ENCODE measurements around the gene ZNF496. TPM values are rescaled to one million over a fixed set of nuclear protein-coding genes. Genes with fewer than 3 reads are reported as not detected.
"Not testable (repeated sequence)": the region's sequence is repeated elsewhere in the genome, so short reads cannot be mapped to it uniquely, and the experiment has no call there.

ZNF496 gene
- total RNA-seq, 1 experiment from 2014 or later: 42.5 TPM

- DNase-seq (ENCODE audit: low spot score): no peak
- in situ Hi-C loops (cut with HindIII; ENCODE audit: low sequenced_read_pairs): no loop called here
These were observed 61.7 kb downstream of the ZNF496 start for GRCh38 chr1:247270003-247270402.

- in situ Hi-C loops (cut with HindIII; ENCODE audit: low sequenced_read_pairs): no loop called here
- no peak for DNase-seq (ENCODE audit: low spot score)
These were observed 62.5 kb downstream of the ZNF496 start for GRCh38 chr1:247269133-247269532.

- in situ Hi-C loops (cut with HindIII; ENCODE audit: low sequenced_read_pairs): no loop called here
These were observed 63.1 kb downstream of the ZNF496 start for GRCh38 chr1:247268390-247269045.

GRCh38 chr1:247266053-247266452 lies 65.6 kb downstream of the ZNF496 start:
- in situ Hi-C loops (cut with HindIII; ENCODE audit: low sequenced_read_pairs): no loop called here
- DNase-seq (ENCODE audit: low spot score): no peak

More at GRCh38 chr1:247268390-247269045, 63.1 kb downstream of the ZNF496 start:
- DNase-seq (ENCODE audit: low spot score): no peak

DNA sequence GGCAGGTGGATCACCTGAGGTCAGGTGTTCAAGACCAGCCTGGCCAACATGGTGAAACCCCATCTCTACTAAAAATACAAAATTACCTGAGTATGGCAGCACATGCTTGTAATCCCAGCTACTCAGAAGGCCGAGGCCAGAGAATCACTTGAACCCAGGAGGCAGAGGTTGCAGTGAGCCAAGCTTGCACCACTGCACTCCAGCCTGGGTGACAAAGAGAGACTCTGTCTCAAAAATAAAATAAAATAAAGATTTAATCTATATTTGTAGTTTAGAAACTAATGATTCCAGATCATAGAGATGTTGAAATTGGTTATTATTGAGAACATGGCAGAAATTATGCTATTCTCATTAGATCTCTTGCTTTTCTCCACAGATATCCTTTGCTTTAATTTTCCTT lies 75.9 kb downstream of the ZNF496 start, which contains the start of gene VN1R5:
Gene VN1R5 (plus strand): TSS at position 301 of the 400 bp plus-strand sequence.
- in situ Hi-C loops (cut with HindIII; ENCODE audit: low sequenced_read_pairs); DNase-seq (ENCODE audit: low spot score): not testable (repeated sequence)

- no peak for DNase-seq (ENCODE audit: low spot score)
- in situ Hi-C loops (cut with HindIII; ENCODE audit: low sequenced_read_pairs): no loop called here
These were observed 84.1 kb downstream of the ZNF496 start for GRCh38 chr1:247247568-247247967.

Other genes starting within 250 kb of the ZNF496 start
- gene ZNF669, start 227.5 kb downstream of the ZNF496 start, total RNA-seq (2014; rRNA removed; shearing (Covaris generic)): 7.5 and 14.3 TPM in 2 replicates
- 94.0 and 100 TPM in 2 replicates for gene ZNF124, start 159.8 kb downstream of the ZNF496 start, total RNA-seq (2014; rRNA removed; shearing (Covaris generic))
- not detected in 2 replicates for gene VN1R5, start 75.8 kb downstream of the ZNF496 start, total RNA-seq (2014; rRNA removed; shearing (Covaris generic))
- not detected in 2 replicates for gene NLRP3, start 84.3 kb upstream of the ZNF496 start, total RNA-seq (2014; rRNA removed; shearing (Covaris generic))
- not detected in 2 replicates for gene OR2B11, start 126.2 kb upstream of the ZNF496 start, total RNA-seq (2014; rRNA removed; shearing (Covaris generic))
- not detected in 2 replicates for gene OR2C3, start 204.6 kb upstream of the ZNF496 start, total RNA-seq (2014; rRNA removed; shearing (Covaris generic))
- not detected in 2 replicates for gene GCSAML, start 217.3 kb upstream of the ZNF496 start, total RNA-seq (2014; rRNA removed; shearing (Covaris generic))

Measured in G401 (cell line).